ENCODE results near the gene TPCN2. TPM values are rescaled to one million over a fixed set of nuclear protein-coding genes. Genes with fewer than 3 reads are reported as not detected.
A peak's percentile ranks its signal among the peaks of the same experiment; 100 is the strongest.

Gene TPCN2
- total RNA-seq, 1 donor: 11.1 TPM

DNA sequence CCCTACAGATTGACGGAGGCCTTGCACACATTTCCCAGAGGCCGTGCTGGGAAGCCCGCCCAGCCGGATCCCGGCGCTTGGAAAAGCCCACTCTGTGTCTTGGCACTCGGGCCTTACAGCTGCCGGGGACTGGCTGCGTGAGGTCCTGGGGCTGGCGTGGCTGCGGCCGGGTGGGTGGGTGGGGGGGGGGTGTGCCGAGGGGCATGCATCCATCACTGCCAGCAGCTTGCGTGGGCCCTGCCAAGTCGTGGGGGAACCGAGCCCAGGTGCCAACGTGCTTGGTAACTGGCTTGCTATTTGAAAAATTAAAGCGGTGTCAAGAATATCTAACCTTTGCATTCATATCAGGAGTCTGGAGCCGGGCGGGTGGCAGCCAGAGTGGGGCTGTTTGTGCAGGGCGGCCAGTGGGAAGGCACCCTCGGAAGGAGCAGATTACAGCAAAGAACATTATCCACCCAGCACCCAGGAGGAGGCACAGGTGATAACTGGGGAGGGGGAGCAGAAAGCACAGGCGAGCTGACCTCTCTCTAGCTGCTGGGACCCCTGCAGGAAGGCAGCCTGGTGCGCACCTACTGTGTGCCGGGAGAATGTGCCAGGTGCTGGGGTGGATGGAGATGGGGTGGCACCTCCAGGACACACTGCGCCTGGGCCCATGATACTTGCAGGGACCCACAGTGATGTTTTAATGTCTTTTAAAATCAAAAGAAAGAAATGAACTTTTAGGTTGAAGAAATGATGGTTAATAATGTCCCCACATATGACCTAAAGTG lies 78.5 kb downstream of the TPCN2 start:
- TF ChIP-seq CTCF (IDR thresholded peaks at IDR 0.05; ENCODE audit: insufficient read depth, low read length): no peak
- peak; percentile 39 for DNase-seq (ENCODE audit: low read depth)
- H3K4me3 ChIP-seq (ENCODE audit: low read depth, low read length): no peak overlapping the region

DNA sequence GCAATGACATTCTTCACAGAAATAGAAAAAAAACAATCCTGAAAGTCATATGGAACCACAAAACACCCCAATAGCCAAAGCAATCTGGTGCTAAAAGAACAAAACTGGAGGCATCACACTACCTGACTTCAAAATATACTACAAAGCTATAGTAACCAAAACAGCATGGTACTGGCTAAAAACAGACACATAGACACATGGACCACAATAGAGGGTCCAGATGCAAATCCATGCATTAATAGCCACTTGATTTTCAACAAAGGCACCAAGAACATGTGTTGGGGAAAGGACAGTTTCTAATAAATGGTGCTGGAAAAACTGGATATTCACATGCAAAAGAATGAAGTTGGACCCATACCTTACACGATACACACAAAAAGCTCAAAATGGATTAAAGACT lies 79.2 kb downstream of the TPCN2 start:
- no peak overlapping the region for H3K4me3 ChIP-seq (ENCODE audit: low read depth, low read length)
- no peak for DNase-seq (ENCODE audit: low read depth)
- TF ChIP-seq CTCF (IDR thresholded peaks at IDR 0.05; ENCODE audit: insufficient read depth, low read length): no peak

DNA sequence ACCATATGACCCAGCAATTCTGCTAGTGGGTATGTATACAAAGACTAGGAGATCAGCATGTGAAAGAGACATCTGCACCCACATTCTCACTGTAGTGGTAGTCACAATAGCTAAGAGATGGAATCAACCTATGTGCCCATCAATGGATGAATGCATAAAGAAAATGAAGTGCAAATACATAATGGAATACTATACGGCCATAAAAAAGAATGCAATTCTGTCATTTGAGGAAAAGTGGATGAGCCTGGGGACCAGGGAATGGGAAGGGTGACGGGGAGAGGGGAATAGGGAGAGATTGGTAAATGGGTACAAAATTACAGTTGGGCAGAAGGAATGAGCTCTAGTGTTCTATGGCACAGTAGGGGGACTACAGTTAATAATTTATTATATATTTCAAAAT lies 80.3 kb downstream of the TPCN2 start:
- no peak overlapping the region for H3K4me3 ChIP-seq (ENCODE audit: low read depth, low read length)
- TF ChIP-seq CTCF (IDR thresholded peaks at IDR 0.05; ENCODE audit: insufficient read depth, low read length): no peak
- DNase-seq (ENCODE audit: low read depth): no peak

- no peak for TF ChIP-seq CTCF (IDR thresholded peaks at IDR 0.05; ENCODE audit: insufficient read depth, low read length)
- no peak for DNase-seq (ENCODE audit: low read depth)
- H3K4me3 ChIP-seq (ENCODE audit: low read depth, low read length): no peak overlapping the region
Measured at GRCh38 chr11:69129647-69130046, 80.9 kb downstream of the TPCN2 start.

DNA sequence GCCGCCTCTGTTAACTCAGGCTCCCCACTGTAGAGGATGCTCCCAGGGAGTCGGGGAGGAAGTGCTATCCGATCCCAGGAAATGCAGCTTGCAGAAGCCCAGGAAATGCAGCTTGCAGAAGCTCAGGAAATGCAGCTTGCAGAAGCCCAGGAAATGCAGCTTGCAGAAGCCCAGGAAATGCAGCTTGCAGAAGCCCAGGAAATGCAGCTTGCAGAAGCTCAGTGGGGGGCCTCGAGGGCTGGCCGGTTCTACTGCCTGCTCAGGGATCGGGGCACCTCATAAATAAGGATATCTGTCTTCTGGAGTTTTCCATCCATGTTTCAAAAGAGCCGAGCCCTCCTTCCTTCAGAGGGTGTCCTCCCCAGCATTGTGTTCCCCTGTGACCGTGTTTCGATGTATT lies 81.9 kb downstream of the TPCN2 start:
- no peak for DNase-seq (ENCODE audit: low read depth)
- H3K4me3 ChIP-seq (ENCODE audit: low read depth, low read length): no peak overlapping the region
- TF ChIP-seq CTCF (IDR thresholded peaks at IDR 0.05; ENCODE audit: insufficient read depth, low read length): no peak

GRCh38 chr11:69131121-69131566 lies 82.4 kb downstream of the TPCN2 start:
- DNase-seq (ENCODE audit: low read depth): no peak
- no peak for TF ChIP-seq CTCF (IDR thresholded peaks at IDR 0.05; ENCODE audit: insufficient read depth, low read length)
- no peak overlapping the region for H3K4me3 ChIP-seq (ENCODE audit: low read depth, low read length)

Data from fibroblast of the aortic adventitia (primary cell).